Left lobe of liver (tissue), 2 donors: Measurements from ENCODE around the gene VAV3. TPM values are rescaled to one million over a fixed set of nuclear protein-coding genes. Genes with fewer than 3 reads are reported as not detected.

ENCODE experiments used
- ATAC-seq: fragments of 200-7000 bp; cut with Tn5 transposase; one replicate; pipeline ENCODE4 v1.9.1; 2020; ENCODE audit warnings: mild to moderate bottlenecking, moderate library complexity
- DNase-seq: peaks from one replicate; pipeline ENCODE4 v3.0.0-alpha.2; 2020; ENCODE audit warnings: low spot score
- total RNA-seq: library from RNA; stranded (reverse); gene quantifications from one replicate; pipeline ENCODE4 v1.2.1, GENCODE V29; 2021
- donor health status: DM: no; HTN: no; CAD: no; lungs with moderate emphysema.
- donor health status: DM: no; HTN: yes; CAD: no.

VAV3 gene
- total RNA-seq, 1 donor from 2014 or later = 0.86 TPM

- ATAC-seq = no peak
These were observed 439.8 kb downstream of the VAV3 start for GRCh38 chr1:107525145-107525544.

GRCh38 chr1:107524301-107524700, 440.7 kb downstream of the VAV3 start:
- DNase-seq (no peak), ATAC-seq (no peak)

More at GRCh38 chr1:107525145-107525544, 439.8 kb downstream of the VAV3 start:
- DNase-seq = no peak

- ATAC-seq (no peak), DNase-seq (no peak)
These were observed 441.2 kb downstream of the VAV3 start for GRCh38 chr1:107523736-107524135.

- ATAC-seq (no peak), DNase-seq (no peak)
These were observed 441.9 kb downstream of the VAV3 start for GRCh38 chr1:107523061-107523460.

Other genes with a start within 250 kb of the VAV3 start
- gene SLC25A24, start 235.2 kb upstream of the VAV3 start, total RNA-seq = 1.6 TPM